GM18870 (cell line): ENCODE data around the gene NFASC.

ENCODE experiments used
- ATAC-seq: cut with Tn5 transposase; IDR thresholded peaks from one replicate; pipeline ENCODE4 v1.9.1; 2021; ENCODE audit warnings: moderate library complexity; ENCODE audit not compliant: unreplicated experiment

NFASC gene

DNA sequence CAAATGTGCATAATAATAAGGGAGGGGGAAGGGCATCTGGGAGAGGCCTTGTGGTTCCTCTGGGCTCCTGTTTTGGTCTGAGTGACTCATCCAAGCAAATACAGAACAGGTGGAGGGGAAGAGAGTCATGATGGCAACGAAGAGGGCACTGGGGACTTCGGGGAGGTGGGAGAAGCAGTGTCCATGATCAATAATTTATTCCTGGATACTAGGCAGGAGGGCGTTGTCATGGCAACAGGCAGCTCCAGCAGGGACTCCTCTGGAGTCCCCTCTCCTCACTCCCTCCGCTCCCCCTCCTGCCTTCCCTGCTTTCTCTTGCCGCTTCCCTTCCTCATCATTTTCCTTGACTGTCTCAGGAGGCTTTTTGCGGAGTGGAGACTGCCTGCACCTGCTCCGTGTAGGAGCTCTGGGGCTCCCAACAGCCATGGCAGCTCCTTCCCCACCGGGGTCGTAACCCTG is 12.3 kb upstream of the NFASC start:
- no peak for ATAC-seq

DNA sequence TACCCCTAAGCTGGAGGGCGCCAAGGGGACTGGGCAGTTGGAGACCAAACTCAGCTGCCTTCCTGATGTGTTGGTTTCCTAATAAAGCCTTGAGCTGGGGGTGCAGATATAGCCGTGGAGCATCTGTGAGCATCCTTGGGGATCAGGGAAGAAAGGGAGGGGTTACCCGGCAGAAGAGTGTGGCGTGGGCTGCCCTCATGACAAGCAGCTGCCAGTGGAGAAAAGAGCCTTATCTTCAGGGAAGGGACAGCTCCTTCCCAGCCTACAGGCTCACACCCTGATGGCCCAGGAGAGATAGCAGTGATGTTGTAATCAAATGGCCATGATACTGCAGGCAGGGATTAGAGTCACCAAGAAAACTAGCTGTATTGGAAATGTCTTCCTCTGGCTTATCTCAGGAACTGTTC is 10.8 kb upstream of the NFASC start:
- no peak for ATAC-seq

DNA sequence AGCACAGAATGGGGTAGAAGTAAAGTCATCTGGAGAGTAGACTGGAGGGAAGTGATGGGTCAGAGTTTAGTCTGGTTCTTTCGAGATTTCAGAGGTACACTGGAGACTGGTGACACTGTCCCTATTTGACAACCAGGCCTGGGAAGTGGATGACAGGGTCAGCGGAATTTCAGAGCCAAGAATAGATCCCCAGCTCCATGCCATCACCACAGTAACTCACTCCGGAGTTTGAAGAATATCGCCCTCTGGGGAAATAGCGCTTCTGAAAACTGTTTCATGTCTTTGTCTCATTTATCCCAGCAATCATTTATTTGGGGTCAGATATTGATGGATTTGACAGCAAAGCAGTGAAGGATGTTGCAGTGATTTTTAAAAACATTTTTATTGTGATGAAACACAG is 7.6 kb upstream of the NFASC start:
- ATAC-seq: no peak

DNA sequence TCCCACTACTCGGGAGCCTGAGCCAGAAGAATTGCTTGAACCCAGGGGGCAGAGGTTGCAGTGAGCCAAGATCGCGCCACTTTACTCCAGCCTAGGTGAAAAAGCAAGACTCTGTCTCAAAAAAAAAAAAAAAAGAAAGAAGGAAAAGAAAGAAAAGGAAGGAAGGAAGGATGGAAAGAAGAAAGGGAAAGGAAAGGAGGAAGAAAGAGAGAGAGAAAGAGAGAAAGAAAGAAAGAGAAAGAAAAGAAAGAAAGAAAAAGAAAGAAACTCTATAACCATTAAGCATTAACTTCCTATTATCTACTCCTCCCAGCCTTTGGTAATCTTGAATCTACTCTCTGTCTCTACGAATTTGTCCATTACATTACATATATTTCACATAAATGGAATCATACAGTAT is 6.9 kb upstream of the NFASC start:
- ATAC-seq: no peak

DNA sequence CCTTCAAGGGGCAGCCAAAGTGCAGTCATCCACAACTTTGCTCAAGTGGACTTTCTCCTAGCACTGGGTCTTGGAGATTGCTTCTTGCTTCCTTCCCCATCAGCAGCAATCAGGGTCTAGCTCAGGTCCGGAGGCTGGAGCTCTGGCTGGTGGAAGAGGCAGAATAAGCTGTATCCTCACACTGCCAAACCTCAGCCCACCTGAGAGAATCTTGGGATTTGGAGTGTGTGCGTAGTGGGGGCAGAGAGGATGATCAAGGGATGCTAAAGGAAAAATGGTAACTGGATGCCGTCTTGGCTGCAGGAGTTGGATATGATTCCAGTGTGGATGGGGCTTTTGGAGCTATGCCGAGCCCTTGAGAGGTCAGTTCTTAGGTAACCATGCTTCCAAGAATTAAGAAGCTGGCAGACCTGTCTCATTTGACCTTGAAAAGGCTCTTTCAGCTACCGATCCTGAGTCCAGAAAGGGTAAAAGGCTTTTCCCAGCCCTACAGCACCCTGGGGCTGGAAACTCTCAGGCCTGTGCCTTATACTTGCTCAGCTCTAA is 4.5 kb upstream of the NFASC start:
- ATAC-seq: no peak

DNA sequence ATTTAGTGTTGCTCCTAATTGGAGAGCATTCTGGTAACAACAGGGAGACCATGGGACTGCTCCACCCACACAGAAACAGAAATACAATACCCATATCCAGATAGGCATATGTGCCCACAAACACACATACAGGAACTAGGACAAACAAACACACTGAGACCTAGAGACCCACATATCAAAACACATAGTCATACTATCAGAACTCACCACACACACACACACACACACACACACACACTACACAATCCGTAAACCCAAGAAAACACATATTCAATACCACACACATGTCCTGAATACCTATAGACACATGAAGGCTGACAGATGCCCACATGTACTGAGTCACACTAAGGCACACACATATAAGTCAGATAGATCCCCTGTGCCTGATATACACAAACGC is 3.5 kb upstream of the NFASC start:
- ATAC-seq: no peak

DNA sequence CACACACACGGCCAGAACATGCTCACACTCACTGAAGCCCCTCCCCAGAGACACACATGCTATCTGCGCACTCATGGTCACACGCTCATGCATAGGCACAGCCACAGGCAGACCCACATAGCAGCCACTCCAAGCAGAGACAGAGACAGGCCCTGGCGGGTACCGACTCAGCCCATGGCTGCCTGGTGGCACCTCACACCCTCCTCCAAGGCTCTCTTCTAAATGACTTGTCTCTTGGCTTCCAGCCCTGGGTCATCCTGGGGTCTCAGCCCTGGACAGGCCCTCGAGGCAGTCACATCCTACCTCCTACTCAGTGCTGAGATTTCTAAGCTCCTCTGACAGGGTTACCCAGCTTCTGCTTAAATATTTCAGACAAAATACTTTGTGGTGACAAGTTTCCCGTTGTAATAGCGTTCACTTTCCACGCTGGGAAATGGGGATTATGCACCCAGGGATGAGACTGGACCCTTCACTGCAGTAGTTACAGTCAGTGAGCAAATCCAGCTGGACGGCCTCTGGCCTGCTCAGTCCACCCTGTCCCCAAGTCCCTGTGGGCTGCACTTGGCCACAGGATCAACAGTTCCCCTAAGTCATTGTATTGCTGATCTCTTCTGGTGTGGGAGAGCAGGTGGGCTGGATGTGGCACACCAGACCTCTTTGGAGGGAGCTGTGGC is 2.9 kb upstream of the NFASC start:
- ATAC-seq: no peak

DNA sequence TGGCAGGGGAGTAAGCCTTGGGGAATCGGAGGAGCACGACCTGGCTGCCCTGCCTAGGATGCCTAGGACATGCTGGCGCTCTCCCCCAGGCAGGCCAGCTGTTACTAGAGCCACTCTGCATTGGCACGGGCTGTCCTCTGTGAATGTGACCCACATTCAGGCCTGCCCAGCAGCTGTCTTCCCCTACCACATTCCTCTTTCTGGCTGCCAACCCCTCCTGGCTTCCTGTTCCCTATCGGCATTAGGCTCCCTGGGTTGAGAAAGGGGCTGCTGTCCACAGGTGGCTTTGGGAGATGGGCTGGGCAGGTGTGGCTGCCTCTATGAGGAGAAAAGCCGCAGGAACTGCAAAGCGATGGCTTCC is 2.3 kb upstream of the NFASC start:
- ATAC-seq: no peak

DNA sequence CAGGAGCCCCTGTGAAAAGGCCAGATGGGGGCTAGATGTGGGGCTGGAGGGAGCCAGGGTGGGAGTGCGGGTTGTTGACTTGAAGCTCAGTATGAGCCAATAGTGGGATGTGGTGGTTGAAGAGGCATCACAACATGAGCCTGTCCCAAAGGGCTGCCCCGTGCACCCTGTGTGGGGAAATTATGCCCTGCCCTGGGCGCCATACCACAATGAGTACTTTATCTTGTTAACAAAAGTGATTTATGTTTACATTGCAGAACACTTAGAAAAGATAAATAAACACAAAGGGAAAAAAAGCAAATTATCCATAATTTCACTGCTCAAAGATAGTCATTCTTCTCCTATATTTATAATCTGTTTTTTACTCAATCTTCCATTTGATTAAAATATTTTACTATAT is 1.6 kb upstream of the NFASC start:
- no peak for ATAC-seq

DNA sequence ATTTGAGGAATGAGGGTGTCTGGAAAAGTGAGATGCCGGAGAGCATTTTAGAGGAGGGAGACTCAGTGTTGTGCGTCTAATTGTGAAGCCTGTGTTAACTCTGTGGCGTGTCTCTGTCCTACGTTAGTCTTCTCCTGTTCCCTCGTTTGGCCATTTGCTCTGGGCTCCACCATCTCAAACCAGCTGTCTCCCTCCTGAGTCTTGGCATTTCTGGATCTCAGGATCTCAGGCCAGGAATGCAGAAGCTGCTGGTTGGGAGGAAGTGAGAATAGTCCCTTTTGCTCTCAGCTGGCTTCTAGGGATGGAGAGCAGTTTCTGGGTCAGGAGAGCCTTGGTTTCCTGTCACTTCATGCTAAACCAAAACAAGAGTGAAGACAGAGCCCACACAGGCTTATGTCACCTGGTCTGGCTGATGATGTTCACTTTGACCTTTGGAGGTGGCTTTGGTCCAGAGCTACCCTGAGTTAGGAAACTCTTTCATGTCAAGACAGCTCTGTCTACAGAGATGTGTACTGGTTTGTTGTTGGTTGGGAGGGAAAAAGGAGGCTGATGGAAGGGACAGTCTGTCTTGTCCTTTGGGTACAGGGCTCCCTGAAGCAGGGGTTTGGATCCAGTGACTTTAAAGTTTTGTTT is 859 bp downstream of the NFASC start:
- ATAC-seq: no peak

DNA sequence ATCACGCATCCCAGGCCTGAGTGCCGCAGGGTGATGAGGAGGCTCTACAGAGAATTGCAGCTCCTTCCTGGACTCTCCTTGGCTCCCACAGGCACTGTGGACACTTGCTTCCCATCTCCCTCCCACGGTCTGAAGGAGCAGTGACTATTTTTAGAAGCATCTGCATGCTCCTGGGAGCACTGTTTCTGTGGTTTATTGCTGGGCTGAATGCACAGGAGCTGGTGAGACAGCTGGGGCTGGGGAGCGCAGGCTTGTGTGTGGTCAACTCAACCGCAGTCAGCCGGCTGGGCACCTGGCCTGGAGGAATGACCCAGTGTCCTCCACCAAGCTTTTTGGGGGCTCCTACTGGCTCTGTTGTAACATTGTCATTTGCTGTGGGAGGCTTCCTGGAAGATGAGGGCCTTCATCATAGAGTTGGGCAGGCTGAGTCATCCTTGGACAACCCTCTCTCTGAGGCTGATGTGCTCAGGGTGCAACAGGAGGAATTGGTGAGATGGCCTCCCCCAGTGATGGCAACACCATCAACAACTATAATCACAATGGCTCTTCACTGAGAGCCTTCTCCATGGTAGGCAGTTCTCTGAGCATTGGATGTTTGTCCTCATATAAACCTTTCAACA is 1.7 kb downstream of the NFASC start:
- ATAC-seq: no peak

DNA sequence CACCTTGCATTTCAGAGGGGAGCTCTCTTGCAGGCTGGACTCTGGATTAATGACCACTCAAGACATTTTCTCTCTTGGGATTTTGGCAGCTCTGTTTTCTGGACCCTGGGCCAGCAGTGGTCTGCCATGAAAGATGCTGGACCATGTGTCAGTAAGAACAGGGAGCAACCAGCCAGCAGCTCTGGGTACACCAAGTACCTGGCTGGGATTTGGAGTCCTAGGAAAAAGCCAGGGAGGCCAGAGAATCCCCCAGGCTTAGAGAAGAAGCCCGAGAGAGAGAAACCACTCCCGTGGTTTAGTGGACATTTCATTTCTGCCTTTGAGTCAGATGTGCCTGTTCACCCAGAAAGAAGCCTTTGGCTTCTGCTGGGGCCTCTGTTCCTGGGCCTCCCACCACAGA is 2.5 kb downstream of the NFASC start:
- no peak for ATAC-seq

DNA sequence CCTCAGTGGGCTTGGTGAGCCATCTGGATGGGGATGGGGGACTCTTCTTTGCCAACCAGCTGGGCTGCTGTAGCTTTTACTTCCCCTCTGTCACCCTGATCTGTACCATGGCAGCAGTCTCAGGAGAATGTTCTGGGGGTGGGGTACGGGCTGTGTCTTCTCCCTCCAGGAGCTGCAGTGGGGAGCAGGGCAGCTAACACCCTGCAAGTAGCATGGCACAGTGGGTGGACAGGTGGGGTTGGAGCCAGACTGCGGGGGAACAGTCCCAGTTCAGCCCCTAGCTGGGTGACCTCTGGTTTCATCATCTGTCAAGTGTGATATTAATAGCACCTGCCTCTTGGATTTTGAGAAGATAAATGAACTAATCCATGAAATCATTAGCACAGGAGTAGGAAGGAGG is 3.1 kb downstream of the NFASC start:
- ATAC-seq: no peak

DNA sequence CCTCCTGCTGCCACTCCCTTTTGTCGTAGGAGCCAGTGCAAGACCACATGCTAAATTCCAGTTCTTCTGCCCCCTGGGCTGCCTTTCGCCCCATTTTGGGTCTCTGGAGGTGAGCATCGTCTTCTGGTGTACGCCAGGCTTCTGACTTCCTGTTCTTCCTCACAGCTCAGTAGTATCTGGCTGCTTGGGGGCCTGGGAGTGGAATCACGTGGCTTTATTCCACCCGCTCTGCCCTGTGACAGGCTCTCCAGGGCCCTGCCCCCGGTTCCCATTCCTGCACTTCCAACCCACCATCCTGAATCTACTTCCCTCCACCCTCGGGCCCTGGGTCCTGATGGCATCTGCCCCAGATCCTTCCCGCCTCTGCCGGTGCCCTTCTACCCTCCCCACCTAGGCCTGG is 3.6 kb downstream of the NFASC start:
- ATAC-seq: no peak

DNA sequence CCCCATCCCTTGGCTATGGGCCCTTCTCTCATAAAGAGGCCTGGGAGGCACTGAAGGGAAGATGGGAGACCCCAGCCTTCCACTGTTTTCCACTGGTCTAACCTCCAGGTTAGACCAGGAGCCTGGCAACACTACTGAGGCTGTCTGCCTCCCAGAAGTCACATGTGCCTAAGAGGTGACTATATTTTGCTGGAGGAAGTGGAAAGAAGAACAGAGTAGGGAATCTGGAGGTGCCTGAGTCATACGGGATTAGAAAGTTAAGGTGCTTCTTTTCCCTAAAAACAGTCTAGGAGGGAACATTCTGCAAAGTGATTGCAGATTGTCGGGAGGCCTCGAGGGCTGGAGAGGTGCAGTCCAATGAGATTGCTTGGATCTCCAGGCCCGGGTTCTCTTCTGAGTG is 4.6 kb downstream of the NFASC start:
- ATAC-seq: no peak

DNA sequence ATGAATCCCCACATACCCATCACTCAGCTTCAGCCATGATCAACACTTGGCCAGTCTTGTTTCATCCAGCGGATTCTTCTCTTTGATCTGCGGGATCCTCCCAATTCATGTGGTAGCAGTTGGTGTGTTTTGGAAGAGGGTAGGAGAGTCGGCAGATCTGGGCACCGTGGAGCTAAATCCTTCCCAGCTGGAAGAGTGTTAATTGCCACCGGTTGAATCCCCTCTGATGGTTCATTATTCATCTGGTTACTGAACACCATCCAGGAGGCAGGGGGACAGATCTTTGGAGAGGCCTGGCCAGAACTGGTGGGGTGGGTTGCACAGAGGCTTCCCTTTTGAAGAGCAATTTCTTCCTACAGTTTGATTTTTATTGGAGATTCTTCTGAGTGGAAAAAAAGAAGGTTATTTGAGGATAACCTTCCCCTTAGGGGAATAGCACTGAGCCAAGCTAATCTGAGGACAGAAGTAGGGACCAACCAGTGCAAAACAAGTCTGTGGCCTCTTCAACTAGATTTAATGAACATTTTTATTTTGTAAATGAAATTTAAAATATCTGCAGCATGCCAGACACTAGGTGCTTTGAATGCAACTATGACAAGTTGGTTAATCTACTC is 8.1 kb downstream of the NFASC start:
- ATAC-seq: no peak

DNA sequence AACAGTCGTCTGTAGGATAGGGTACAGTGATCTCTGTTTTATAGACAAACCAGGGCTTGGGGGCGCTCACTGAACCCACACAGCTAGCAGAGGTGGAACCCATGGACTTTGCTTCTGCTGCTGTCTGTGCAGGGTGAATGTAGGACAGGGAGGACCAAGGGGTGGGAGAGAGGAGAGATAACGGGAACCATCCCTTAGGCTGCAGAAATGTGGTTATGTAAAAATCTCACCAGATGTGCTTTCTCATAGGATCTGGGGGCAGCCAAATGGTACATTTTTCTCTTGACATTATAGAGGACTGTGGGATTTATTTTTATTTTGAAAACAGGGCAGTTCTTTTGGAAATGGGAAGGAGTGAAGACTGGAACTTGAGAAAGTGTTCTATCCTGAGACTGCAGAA is 8.7 kb downstream of the NFASC start:
- ATAC-seq: no peak

DNA sequence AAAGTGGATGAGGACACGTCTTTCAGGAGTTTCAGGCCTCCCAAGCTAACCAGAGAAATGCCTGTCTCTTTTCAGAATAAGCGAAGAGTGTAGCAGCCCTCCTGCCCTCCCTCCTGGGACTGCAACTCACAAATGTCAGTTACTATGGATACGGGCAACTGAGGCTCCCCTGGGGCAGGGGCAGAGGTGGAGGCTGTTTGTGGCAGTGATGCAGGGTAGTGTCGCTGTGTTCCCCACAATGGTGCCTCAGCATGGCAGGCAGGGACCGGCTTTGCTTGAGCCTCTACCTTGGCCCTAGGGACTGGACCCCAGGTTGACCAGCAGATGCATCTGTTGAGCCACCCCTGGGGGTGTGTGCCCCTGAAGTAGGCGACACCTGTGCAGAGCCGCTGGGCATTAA is 10.2 kb downstream of the NFASC start:
- ATAC-seq: no peak

DNA sequence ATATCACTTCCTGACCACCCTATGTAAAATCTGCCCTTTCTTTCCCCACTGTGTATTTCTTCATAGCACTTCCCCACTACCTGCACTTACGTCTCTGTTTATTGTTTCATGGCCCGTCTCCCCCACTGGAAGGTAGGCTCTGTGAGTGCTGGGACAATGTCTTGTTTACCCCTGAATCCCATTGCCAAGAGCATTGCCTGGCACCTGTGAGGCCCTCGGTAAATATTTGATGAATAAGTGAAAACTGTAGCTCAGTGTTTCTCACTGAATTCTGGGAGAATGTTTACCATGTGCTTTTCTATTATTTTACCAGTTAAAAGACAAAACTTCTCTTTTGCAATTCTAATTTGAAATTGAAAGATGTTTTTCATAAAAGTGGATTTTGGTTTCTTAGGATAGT is 11.8 kb downstream of the NFASC start:
- ATAC-seq: no peak

DNA sequence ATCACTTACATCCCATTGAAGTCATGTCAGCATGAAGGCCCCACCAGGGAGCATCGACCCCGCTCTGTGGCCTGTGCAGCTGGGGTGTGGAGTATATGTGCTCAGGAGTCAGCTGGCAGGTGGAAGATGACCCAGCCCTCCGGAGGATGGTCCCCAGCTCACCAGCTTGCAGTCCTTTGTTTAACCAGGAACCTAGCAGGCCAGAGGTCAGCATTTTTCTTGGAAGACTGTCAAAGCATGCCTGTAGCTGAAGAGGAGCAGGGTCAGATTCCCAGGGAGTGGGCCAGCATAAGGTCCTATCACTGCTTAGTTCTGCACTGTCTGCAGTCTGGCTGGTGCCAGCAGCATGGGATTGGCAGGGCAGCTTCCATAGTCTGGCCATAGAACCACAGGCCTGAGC is 12.7 kb downstream of the NFASC start:
- no peak for ATAC-seq

DNA sequence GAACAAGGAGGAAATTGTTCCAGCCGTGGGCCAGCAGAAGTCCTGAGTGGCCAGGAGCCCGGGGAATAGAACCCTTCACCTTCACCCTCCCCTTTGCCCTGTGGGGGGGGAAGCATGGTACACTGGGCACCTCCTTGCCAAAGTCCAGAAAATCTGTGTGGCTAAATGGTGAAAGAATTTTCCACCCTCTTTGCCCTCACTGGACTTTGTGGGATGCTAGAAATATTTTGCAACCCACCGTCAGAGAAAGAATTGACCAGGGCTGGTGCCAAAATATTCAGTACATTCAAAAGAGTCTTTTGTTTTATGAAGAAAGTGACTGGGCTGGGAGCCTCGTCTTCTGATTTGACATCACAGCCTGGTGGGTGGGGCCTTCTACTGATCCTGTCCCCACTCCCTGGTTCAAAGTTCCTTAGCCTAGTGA is 14.6 kb downstream of the NFASC start:
- no peak for ATAC-seq

DNA sequence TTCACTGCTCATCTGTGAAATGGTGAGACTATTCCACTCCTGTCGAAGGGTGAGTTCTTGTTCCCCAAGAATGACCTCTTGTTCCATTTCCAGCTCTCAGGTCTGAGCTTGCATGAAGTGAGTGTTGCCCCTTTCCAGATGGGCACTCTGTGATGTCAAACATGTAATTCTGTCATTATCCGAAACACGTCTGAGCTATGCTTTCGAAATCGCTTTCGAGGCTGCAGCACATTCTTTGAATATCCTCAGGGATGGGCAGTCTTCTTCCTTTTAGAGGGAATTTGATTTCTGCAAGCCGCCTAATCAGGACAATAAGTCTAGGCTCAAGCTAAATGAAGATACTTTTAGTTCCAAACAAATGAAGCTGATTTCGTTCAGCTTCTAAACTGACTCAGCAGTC is 15.1 kb downstream of the NFASC start:
- ATAC-seq: no peak
